Activated B cell treated with CpG ODN at 0.5 μM for 24 hours (primary cell): ENCODE measurements around the gene SIGLEC15. TPM values are rescaled to one million over a fixed set of nuclear protein-coding genes. Genes with fewer than 3 reads are reported as not detected.

Source experiments
- ATAC-seq: fragments of 200-7000 bp; cut with Tn5 transposase; one replicate; pipeline ENCODE4 v1.10.0; 2021; ENCODE audit warnings: low read depth, mild to moderate bottlenecking, moderate library complexity
- CTCF ChIA-PET: fragments of 350-600 bp; sonication (Branson Sonifier 250); formaldehyde crosslinking; loops from one replicate; lab custom pipeline; 2021; ENCODE audit warnings: antibody characterized with exemption; lab: Charles Lee
- POLR2A ChIA-PET: fragments of 350-600 bp; sonication (Branson Sonifier 250); formaldehyde crosslinking; loops from one replicate; lab custom pipeline; 2021; ENCODE audit warnings: antibody characterized with exemption; lab: Charles Lee
- DNase-seq: peaks from one replicate; pipeline ENCODE4 v3.0.0; 2022
- H3K27ac Mint-ChIP-seq: one replicate; pipeline ENCODE4 v1.8.0; 2020; ENCODE audit warnings: mixed read lengths
- H3K27me3 Mint-ChIP-seq: one replicate; pipeline ENCODE4 v1.8.0; 2021; ENCODE audit warnings: mixed read lengths
- H3K36me3 Mint-ChIP-seq: one replicate; pipeline ENCODE4 v1.8.0; 2021; ENCODE audit warnings: low read depth, mixed read lengths
- H3K4me1 Mint-ChIP-seq: one replicate; pipeline ENCODE4 v1.8.0; 2021; ENCODE audit warnings: mixed read lengths
- H3K4me3 Mint-ChIP-seq: one replicate; pipeline ENCODE4 v1.8.0; 2020; ENCODE audit warnings: mild to moderate bottlenecking, mixed read lengths
- H3K9me3 Mint-ChIP-seq: one replicate; pipeline ENCODE4 v1.8.0; 2020; ENCODE audit warnings: mixed read lengths
- CTCF ChIP-seq: fragments of 200-600 bp; IDR thresholded peaks from one replicate; pipeline ENCODE4 v1.8.0; 2022; ENCODE audit warnings: antibody characterized with exemption, mild to moderate bottlenecking
- intact Hi-C: fragments of 100-400 bp; cut with micrococcal nuclease; formaldehyde crosslinking; loops from one replicate; pipeline ENCODE4 v1.15.1; 2024
- total RNA-seq: library from RNA; stranded (reverse); gene quantifications from 2 replicates; pipeline ENCODE4 v1.2.3, GENCODE V29; 2022

The SIGLEC15 gene
- total RNA-seq, 1 donor from 2014 or later: not detected

- H3K4me1 Mint-ChIP-seq: peaks cover 10% of the 10 kb centered on the region
- ChIA-PET POLR2A (no interaction called here), CTCF (no interaction called here)
- intact Hi-C loops: loop anchor here (5.0 kb wide), 1 partner anchor 169 kb away; no protein-coding TSS in a partner anchor
- H3K27me3 Mint-ChIP-seq: peaks cover 53% of the 10 kb centered on the region
- DNase-seq: no peak
- H3K36me3 Mint-ChIP-seq: no peaks in the 10 kb centered on the region
- ATAC-seq: no peak
- no peak overlapping the region for H3K4me3 Mint-ChIP-seq
- no peak overlapping the region for H3K27ac Mint-ChIP-seq
- TF ChIP-seq CTCF: no peak
- H3K9me3 Mint-ChIP-seq: no peaks in the 10 kb centered on the region
Observed at GRCh38 chr18:45836242-45837205, 11.0 kb downstream of the SIGLEC15 start.

- intact Hi-C loops: loop anchor here (2.0 to 5.0 kb wide), 2 partner anchors 41 to 170 kb away; no protein-coding TSS in a partner anchor
- peak; percentile 42 for ATAC-seq
- Mint-ChIP-seq H3K36me3 (no peaks in the 10 kb centered on the region), H3K27me3 (peaks cover 51% of the 10 kb centered on the region), H3K4me1 (peaks cover 10% of the 10 kb centered on the region), H3K9me3 (no peaks in the 10 kb centered on the region), H3K27ac (no peak overlapping the region), H3K4me3 (no peak overlapping the region)
- TF ChIP-seq CTCF: no peak
- POLR2A ChIA-PET: no interaction called here
- CTCF ChIA-PET: no interaction called here
- DNase-seq: no peak
Observed at GRCh38 chr18:45837283-45838070, 12.0 kb downstream of the SIGLEC15 start.

GRCh38 chr18:45838302-45839070, 13.0 kb downstream of the SIGLEC15 start:
- no peak overlapping the region for H3K27ac Mint-ChIP-seq
- intact Hi-C loops: loop anchor here (2.0 to 5.0 kb wide), 2 partner anchors 40 to 171 kb away; no protein-coding TSS in a partner anchor
- H3K36me3 Mint-ChIP-seq: no peaks in the 10 kb centered on the region
- DNase-seq (no peak), ATAC-seq (no peak)
- peak overlapping the region; percentile 11 for H3K4me3 Mint-ChIP-seq
- CTCF ChIA-PET: interaction anchor here (1.5 kb wide), 1 partner anchor 173 kb away, joined by 7 read pairs; no protein-coding TSS in a partner anchor
- H3K9me3 Mint-ChIP-seq: no peaks in the 10 kb centered on the region
- H3K27me3 Mint-ChIP-seq: peaks cover 51% of the 10 kb centered on the region
- no peak for TF ChIP-seq CTCF
- H3K4me1 Mint-ChIP-seq: peaks cover 10% of the 10 kb centered on the region
- POLR2A ChIA-PET: no interaction called here

- Mint-ChIP-seq H3K27ac (no peak overlapping the region), H3K9me3 (no peaks in the 10 kb centered on the region), H3K4me1 (peaks cover 10% of the 10 kb centered on the region), H3K27me3 (peaks cover 49% of the 10 kb centered on the region), H3K4me3 (no peak overlapping the region), H3K36me3 (no peaks in the 10 kb centered on the region)
- ATAC-seq (peak; percentile 40), DNase-seq (no peak)
- POLR2A ChIA-PET: no interaction called here
- no peak for TF ChIP-seq CTCF
- CTCF ChIA-PET: interaction anchor here (1.0 to 1.5 kb wide), 3 partner anchors 41 to 174 kb away, joined by 3 to 7 read pairs (median 3); no protein-coding TSS in a partner anchor
- intact Hi-C loops: loop anchor here (2.0 to 5.0 kb wide), 2 partner anchors 39 to 172 kb away; no protein-coding TSS in a partner anchor
Observed at GRCh38 chr18:45839414-45840395, 14.2 kb downstream of the SIGLEC15 start.
